ENCODE measurements around the gene SHD. TPM values are rescaled to one million over a fixed set of nuclear protein-coding genes. Genes with fewer than 3 reads are reported as not detected.
A peak's percentile ranks its signal among the peaks of the same experiment; 100 is the strongest.

The SHD gene
- total and polyA plus RNA-seq, 9 of the 15 experiments (the other 6 are each of a cell fraction or from before 2014, with no cell fraction given): 0.05 to 0.62 (median 0.15) TPM; not detected in 5

- TF ChIP-seq FOXJ3 (CRISPR knock-in tag; IDR thresholded peaks at IDR 0.05) (no peak), IFI16 (CRISPR knock-in tag; IDR thresholded peaks at IDR 0.05) (no peak), FOXP1 (CRISPR knock-in tag; IDR thresholded peaks at IDR 0.05) (peak; percentile 75), THRA (IDR thresholded peaks at IDR 0.05) (no peak), L3MBTL2 (IDR thresholded peaks at IDR 0.05) (peak; percentile 94), MXI1 (IDR thresholded peaks at IDR 0.05; ENCODE audit: low read depth, low read length) (peak; percentile 86), MNT (conservative IDR thresholded peaks at IDR 0.05) (peak; percentile 97 to 98), TAF9B (IDR thresholded peaks at IDR 0.05; ENCODE audit: partially characterized antibody) (no peak), MAFK (IDR thresholded peaks at IDR 0.05; ENCODE audit: low read length) (peak; percentile 1; the same call in 1 of the 2 replicates), ARID1B (IDR thresholded peaks at IDR 0.05) (no peak; the same call in 1 of the 2 replicates), RAD51 (IDR thresholded peaks at IDR 0.05; ENCODE audit: borderline replicate concordance, low read depth) (peak; percentile 57; the same call in 1 of the 2 replicates)
These were observed 48.3 kb downstream of the SHD start (continued) for GRCh38 chr19:4327252-4327876.
